CD4-positive, alpha-beta T cell treated with Interleukin-4 for 4 hours (primary cell): ENCODE results near the gene VTN.

Experiments used
- DNase-seq: peaks from one replicate; pipeline ENCODE4 v3.0.0-alpha.2; 2020

Gene VTN

DNA sequence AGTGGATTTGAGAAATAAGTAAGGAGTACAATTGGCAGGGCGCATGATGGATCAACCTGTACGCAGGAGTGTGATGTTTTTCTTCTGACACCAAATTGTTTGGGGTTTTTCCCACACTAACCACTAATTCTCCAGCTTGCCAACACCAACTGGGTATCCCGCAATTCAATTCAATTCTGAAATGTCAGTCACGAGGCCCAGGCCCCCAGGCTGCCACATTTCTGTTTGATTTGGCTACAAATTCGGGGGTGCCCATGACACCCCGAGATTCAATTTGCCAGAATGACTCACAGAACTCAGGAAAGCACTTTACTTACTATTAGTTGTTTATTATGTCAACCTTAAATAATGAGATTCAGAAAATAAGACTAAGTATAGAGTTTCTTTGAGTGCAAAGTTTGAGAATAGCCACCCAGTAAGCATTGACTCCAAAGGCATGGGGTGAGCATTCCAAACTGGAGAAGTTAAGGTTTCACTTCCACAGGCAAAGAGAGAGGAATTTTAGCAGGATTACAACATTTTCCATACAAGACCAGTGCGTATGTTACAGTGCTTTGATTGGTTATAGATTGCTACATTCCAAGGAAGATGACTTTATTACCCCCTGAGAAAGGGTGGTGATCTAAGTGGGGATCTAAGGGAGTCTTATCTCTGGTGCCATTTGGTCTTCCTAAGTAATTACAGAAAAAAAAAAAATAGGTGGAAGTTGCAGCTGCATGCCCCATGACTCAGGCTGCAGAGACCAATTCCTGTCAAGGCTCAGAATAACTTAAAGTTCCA, 24.4 kb upstream of the VTN start:
- no peak for DNase-seq

GRCh38 chr17:28392491-28392890, 22.4 kb upstream of the VTN start:
- DNase-seq, result no peak

DNA sequence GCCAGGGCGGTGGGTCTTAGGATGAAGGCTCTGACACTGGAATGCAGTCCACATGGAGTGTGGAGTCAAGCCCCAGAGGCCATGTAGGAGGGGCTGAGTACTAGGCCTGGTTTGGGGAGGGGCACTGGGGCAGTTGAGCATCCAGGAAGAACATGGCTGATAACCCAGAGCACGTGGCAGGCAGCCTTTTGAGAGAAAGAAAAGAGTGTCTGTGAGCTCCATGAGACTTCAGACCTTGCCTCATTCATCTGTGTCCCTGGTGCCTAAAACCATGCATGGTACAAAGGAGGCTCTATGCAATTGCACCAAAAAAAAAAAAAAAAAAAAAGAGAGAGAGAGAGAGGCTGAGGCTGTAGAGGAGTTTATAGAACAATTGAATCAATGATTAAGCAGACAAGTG, 21.3 kb upstream of the VTN start:
- DNase-seq, result no peak

GRCh38 chr17:28390984-28391383, 20.9 kb upstream of the VTN start:
- no peak for DNase-seq

GRCh38 chr17:28390563-28390962, 20.5 kb upstream of the VTN start:
- no peak for DNase-seq

DNA sequence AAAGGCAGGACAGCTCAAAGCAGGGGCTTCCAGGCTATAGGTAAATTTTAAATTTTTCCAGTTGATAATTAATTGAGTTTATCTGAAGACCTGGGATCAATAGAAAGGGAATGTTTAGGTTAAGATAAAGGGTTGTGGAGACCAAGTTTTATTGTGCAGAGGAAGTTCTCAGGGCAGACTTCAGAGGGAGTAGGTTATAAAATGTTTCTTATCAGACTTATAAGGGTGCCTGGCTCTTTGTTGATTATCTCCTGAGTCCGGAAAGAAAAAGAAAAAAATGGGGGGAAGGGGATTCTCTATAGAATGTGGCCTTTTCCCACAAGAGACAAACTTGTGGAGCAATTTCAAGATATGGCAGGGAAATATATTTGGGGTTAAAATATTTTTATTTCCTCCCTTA, 20.0 kb upstream of the VTN start:
- DNase-seq, result no peak

DNA sequence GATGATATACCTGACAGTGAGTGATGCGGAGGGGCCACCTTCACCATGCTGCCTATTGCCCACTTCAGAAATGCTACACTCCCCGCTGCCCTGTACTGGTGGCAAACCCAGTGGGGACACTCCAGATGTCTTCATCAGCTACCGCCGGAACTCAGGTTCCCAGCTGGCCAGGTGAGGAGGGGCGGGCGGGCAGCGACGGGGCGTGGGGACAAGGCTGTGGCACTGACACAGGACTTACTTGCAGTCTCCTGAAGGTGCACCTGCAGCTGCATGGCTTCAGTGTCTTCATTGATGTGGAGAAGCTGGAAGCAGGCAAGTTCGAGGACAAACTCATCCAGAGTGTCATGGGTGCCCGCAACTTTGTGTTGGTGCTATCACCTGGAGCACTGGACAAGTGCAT, 18.0 kb upstream of the VTN start:
- no peak for DNase-seq

- DNase-seq, result no peak
Observed at GRCh38 chr17:28386391-28386790, 16.3 kb upstream of the VTN start.

- DNase-seq, result no peak
Observed at GRCh38 chr17:28385406-28385805, 15.3 kb upstream of the VTN start.

- no peak for DNase-seq
Observed at GRCh38 chr17:28385037-28385400, 14.9 kb upstream of the VTN start.

- DNase-seq, result peak; percentile 63
Observed at GRCh38 chr17:28384281-28385036, 14.4 kb upstream of the VTN start.

DNA sequence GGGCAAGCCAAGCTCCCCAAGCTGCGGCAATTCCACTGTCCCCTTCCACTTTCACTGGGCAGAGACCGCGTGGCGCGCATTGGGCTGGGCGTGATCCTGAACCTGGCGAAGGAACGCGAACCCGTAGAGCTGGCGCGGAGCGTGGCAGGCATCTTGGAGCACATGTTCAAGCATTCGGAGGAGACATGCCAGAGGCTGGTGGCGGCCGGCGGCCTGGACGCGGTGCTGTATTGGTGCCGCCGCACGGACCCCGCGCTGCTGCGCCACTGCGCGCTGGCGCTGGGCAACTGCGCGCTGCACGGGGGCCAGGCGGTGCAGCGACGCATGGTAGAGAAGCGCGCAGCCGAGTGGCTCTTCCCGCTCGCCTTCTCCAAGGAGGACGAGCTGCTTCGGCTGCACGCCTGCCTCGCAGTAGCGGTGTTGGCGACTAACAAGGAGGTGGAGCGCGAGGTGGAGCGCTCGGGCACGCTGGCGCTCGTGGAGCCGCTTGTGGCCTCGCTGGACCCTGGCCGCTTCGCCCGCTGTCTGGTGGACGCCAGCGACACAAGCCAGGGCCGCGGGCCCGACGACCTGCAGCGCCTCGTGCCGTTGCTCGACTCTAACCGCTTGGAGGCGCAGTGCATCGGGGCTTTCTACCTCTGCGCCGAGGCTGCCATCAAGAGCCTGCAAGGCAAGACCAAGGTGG, 11.2 kb upstream of the VTN start:
- DNase-seq, result no peak

DNA sequence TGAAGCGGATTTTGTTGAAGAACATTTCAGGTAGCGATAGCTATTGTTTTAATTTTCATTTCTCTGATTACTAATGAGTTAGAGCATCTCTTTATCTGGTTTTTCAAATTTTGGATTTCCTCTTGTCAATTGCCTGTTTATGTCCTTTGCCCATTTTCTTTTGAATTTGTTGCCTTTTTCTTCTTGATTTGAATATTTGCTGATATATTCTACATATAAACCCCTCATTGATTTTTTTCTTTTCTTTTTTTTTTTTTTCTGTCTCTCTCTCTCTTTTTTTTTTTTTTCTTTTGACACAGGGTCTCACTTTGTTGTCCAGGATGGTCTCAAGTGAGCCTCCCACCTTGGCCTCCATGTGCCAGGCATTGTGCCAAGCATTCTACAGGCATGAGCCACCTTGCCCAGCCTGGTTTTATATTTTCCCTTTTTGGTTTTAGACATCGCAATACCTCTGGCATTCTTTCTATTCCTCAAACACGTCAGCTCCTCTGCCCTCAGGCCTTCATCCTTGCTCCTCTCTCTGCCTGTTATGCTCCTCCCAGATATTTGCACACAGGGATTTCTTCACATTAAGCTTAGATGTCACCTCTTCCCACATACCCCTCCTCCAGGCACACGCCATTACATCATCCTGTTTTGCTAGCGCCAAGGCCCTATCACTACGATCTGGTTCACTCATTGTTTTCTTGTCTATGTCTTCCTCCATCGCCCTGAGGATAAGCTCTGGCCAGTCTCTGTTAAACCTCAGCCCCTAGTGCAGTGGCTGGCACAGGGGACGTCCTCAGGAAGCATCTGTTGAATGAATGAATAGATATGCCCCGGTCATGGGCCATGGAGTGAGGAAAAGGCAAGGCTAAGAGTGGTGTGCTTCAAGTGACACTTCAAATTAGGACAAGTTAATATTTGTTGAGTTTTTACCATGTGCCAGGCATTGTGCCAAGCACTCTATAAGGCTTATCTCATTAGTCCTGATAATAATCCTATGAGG, 10.0 kb upstream of the VTN start:
- no peak for DNase-seq

DNA sequence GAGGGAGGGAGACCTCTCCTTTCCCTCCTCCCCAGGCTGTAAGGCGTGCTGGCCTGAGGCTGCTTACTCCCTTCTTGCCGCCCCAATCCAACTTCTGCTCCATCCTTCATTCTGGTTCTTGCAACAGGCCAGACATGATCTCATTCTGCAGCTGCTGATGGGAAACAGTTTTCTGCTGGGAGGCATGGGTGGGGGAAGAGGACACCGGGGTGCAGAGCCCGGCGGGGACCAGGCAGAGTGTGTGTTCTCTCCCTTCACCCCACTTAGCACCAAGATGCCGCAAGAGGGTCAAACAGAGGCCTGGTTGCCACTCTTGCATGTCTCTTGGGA, 2.8 kb upstream of the VTN start:
- no peak for DNase-seq

DNA sequence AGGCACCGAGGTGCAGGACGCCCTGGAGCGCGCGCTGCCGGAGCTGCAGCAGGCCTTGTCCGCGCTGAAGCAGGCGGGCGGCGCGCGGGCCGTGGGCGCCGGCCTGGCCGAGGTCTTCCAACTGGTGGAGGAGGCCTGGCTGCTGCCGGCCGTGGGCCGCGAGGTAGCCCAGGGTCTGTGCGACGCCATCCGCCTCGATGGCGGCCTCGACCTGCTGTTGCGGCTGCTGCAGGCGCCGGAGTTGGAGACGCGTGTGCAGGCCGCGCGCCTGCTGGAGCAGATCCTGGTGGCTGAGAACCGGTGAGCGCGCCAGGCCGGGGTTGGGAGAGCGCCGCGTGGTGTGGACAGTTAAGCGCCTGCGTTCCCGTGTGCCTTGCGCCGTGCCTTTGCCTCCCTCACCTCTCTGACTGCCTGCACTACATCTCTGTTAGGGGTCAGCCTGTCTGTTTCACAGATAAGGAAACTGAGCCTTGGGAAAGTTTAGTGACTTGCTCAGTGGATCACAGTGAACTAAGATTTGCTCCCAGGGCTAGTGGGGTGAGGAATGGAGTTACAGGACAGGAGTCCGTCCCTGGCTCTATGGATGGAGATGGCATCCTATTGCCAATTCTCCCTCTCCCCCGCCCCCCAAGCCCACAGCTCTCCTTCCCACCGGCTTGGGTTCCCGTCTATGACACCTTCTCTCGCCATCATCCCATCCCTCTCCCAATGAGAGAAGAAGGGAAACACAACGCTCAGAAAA, 2.3 kb upstream of the VTN start:
- no peak for DNase-seq

DNA sequence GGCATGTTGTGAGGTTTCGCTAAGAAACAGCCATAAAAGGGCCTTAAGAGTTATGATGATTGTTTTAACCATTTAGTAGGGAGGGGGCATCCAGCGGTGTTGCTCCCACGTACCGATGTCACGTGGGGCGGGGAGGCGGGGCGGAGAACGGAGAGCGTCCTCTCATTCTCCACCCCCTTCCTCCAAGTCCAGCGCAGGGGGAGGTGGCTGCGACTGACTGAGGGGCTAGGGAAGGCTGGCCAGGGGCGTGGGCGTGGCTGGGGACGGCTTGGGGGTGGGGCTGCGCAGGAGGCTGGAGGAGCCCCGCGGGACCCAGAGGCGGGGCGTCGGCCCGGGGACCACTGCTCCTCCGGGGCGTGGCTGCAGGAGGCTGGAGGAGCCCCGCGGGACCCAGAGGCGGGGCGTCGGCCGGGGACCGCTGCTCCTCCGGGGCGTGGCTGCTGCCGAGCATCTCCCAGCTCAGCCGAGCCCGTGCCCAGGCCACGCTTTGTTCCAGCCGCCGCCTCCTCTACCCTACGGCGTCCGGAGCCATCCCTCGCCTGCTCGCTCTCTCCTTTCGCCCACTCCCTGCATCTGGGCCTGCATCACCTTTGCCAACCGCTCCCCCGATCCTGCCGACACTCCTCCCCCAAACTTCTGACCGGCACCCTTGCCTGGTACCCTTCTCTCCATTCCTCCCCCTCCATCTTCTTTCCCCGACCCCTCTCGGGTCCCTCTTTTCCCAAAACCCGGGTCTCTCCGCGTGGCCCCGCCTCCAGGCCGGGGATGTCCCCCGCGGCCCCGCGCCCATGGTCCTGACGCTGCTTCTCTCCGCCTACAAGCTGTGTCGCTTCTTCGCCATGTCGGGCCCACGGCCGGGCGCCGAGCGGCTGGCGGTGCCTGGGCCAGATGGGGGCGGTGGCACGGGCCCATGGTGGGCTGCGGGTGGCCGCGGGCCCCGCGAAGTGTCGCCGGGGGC, 1.4 kb upstream of the VTN start, which contains the start of gene SARM1:
SARM1 (plus strand) TSS at position 450 of the 958 bp plus-strand sequence; CDS start at position 789, 339 bp downstream.
- DNase-seq, result peak; percentile 91

DNA sequence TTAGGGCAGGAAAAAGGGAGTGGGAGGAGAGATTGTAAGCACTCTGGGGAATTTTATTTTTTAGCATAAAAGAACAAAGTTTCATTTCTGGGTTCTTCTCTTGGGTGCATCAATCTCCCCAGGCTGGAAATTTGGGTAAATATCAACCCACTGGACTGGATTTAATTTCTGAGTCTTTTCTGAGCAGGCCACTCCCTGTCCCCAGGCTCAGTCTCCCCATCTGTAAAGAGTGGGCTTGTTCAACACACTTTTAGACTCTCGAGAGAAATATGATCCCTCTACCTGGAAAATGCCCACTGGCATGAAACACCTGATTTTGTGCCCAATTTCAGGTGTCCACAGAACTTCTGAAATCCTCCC, 617 bp upstream of the VTN start:
- DNase-seq, result no peak

GRCh38 chr17:28369684-28370034, 448 bp downstream of the VTN start:
- no peak for DNase-seq

- DNase-seq, result no peak
Observed at GRCh38 chr17:28368915-28369683, 1.0 kb downstream of the VTN start.

- DNase-seq, result no peak
Observed at GRCh38 chr17:28368306-28368831, 1.7 kb downstream of the VTN start.
